Measurements from ENCODE around the gene RNF224. TPM values are rescaled to one million over a fixed set of nuclear protein-coding genes. Genes with fewer than 3 reads are reported as not detected.

The RNF224 gene
- total and polyA plus RNA-seq, 2 of the 13 experiments (the other 11 are each of a cell fraction or from before 2014, with no cell fraction given) = 0.09 TPM; not detected in 1

- TF ChIP-seq NFATC3 (CRISPR knock-in tag; IDR thresholded peaks at IDR 0.05) (no peak), SRY (CRISPR knock-in tag; IDR thresholded peaks at IDR 0.05) (no peak), MED13 (CRISPR knock-in tag; IDR thresholded peaks at IDR 0.05) (no peak), ZNF777 (CRISPR knock-in tag; IDR thresholded peaks at IDR 0.05) (peak; percentile 39; the same call in 1 of the 2 replicates), ZNF564 (CRISPR knock-in tag; IDR thresholded peaks at IDR 0.05) (no peak), ZNF441 (CRISPR knock-in tag; IDR thresholded peaks at IDR 0.05; ENCODE audit: borderline replicate concordance) (no peak; the same call in 1 of the 2 replicates), FIP1L1 (IDR thresholded peaks at IDR 0.05; ENCODE audit: borderline replicate concordance, insufficient read depth, low read depth, low read length) (0 out of 2 replicates have a peak, but pooled peaks have one; percentile 11), ZNF577 (CRISPR knock-in tag; IDR thresholded peaks at IDR 0.05; ENCODE audit: borderline replicate concordance, low read depth) (no peak), ZNF296 (CRISPR knock-in tag; conservative IDR thresholded peaks at IDR 0.05) (no peak), HNRNPUL1 (IDR thresholded peaks at IDR 0.05; ENCODE audit: low read depth, low read length) (no peak), STAG1 (CRISPR knock-in tag; IDR thresholded peaks at IDR 0.05) (0 out of 2 replicates have a peak, but pooled peaks have one; percentile 8), XRCC5 (optimal IDR thresholded peaks at IDR 0.05; ENCODE audit: low read length) (peak; percentile 34), ZNF253 (CRISPR knock-in tag; IDR thresholded peaks at IDR 0.05; ENCODE audit: borderline replicate concordance) (no peak), ZNF460 (CRISPR knock-in tag; IDR thresholded peaks at IDR 0.05; ENCODE audit: borderline replicate concordance) (no peak), ZNF263 (CRISPR knock-in tag; IDR thresholded peaks at IDR 0.05) (peak; percentile 11; the same call in 1 of the 2 replicates), SP2 (CRISPR knock-in tag; IDR thresholded peaks at IDR 0.05) (peak; percentile 89), ZNF510 (CRISPR knock-in tag; IDR thresholded peaks at IDR 0.05; ENCODE audit: low read depth) (0 out of 2 replicates have a peak, but pooled peaks have one; percentile 27), TBL1XR1 (IDR thresholded peaks at IDR 0.05; ENCODE audit: borderline replicate concordance, low read length, partially characterized antibody) (no peak), ZNF841 (CRISPR knock-in tag; IDR thresholded peaks at IDR 0.05; ENCODE audit: borderline replicate concordance) (no peak), ZKSCAN1 (IDR thresholded peaks at IDR 0.05; ENCODE audit: low read length) (no peak), ZSCAN9 (CRISPR knock-in tag; IDR thresholded peaks at IDR 0.05; ENCODE audit: borderline replicate concordance) (no peak), ARNT (IDR thresholded peaks at IDR 0.05) (no peak), ZNF501 (CRISPR knock-in tag; IDR thresholded peaks at IDR 0.05) (no peak), ZNF724P (CRISPR knock-in tag; IDR thresholded peaks at IDR 0.05; ENCODE audit: borderline replicate concordance) (no peak), ZNF280B (CRISPR knock-in tag; IDR thresholded peaks at IDR 0.05; ENCODE audit: borderline replicate concordance) (no peak)
- TF ChIP-seq, protein P1, sequence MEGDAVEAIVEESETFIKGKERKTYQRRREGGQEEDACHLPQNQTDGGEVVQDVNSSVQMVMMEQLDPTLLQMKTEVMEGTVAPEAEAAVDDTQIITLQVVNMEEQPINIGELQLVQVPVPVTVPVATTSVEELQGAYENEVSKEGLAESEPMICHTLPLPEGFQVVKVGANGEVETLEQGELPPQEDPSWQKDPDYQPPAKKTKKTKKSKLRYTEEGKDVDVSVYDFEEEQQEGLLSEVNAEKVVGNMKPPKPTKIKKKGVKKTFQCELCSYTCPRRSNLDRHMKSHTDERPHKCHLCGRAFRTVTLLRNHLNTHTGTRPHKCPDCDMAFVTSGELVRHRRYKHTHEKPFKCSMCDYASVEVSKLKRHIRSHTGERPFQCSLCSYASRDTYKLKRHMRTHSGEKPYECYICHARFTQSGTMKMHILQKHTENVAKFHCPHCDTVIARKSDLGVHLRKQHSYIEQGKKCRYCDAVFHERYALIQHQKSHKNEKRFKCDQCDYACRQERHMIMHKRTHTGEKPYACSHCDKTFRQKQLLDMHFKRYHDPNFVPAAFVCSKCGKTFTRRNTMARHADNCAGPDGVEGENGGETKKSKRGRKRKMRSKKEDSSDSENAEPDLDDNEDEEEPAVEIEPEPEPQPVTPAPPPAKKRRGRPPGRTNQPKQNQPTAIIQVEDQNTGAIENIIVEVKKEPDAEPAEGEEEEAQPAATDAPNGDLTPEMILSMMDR (CRISPR knock-in tag; IDR thresholded peaks at IDR 0.05) = no peak
- TF ChIP-seq, protein P2, sequence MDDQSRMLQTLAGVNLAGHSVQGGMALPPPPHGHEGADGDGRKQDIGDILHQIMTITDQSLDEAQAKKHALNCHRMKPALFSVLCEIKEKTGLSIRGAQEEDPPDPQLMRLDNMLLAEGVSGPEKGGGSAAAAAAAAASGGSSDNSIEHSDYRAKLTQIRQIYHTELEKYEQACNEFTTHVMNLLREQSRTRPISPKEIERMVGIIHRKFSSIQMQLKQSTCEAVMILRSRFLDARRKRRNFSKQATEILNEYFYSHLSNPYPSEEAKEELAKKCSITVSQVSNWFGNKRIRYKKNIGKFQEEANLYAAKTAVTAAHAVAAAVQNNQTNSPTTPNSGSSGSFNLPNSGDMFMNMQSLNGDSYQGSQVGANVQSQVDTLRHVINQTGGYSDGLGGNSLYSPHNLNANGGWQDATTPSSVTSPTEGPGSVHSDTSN (CRISPR knock-in tag; IDR thresholded peaks at IDR 0.05; ENCODE audit: borderline replicate concordance) = no peak
These were observed 4.0 kb upstream of the RNF224 start (continued) for GRCh38 chr9:137223078-137223970.
